GM18907 (cell line): ENCODE data around the gene SCUBE1.

Experiments
- ATAC-seq: cut with Tn5 transposase; IDR thresholded peaks from one replicate; pipeline ENCODE4 v1.9.1; 2021; ENCODE audit warnings: mild to moderate bottlenecking, moderate library complexity; ENCODE audit not compliant: unreplicated experiment

SCUBE1 gene

GRCh38 chr22:43241699-43242386, 101.3 kb downstream of the SCUBE1 start:
- no peak for ATAC-seq

GRCh38 chr22:43241138-43241597, 102.0 kb downstream of the SCUBE1 start:
- no peak for ATAC-seq

- ATAC-seq: no peak
Observed at GRCh38 chr22:43240614-43241013, 102.6 kb downstream of the SCUBE1 start.

- no peak for ATAC-seq
Observed at GRCh38 chr22:43239956-43240355, 103.2 kb downstream of the SCUBE1 start.

GRCh38 chr22:43239193-43239780, 103.9 kb downstream of the SCUBE1 start:
- no peak for ATAC-seq

- no peak for ATAC-seq
Observed at GRCh38 chr22:43238526-43239006, 104.6 kb downstream of the SCUBE1 start.

- ATAC-seq: no peak
Observed at GRCh38 chr22:43237280-43237679, 105.9 kb downstream of the SCUBE1 start.

- no peak for ATAC-seq
Observed at GRCh38 chr22:43236411-43237166, 106.6 kb downstream of the SCUBE1 start.

- ATAC-seq: no peak
Observed at GRCh38 chr22:43235445-43236409, 107.4 kb downstream of the SCUBE1 start.

- ATAC-seq: no peak
Observed at GRCh38 chr22:43234264-43234988, 108.7 kb downstream of the SCUBE1 start.

- ATAC-seq: no peak
Observed at GRCh38 chr22:43233529-43233928, 109.6 kb downstream of the SCUBE1 start.

- no peak for ATAC-seq
Observed at GRCh38 chr22:43232445-43232844, 110.7 kb downstream of the SCUBE1 start.

- ATAC-seq: no peak
Observed at GRCh38 chr22:43231724-43232034, 111.5 kb downstream of the SCUBE1 start.

- ATAC-seq: no peak
Observed at GRCh38 chr22:43230971-43231723, 112.0 kb downstream of the SCUBE1 start.

- no peak for ATAC-seq
Observed at GRCh38 chr22:43230571-43230970, 112.6 kb downstream of the SCUBE1 start.

GRCh38 chr22:43228863-43229262, 114.3 kb downstream of the SCUBE1 start:
- no peak for ATAC-seq

- ATAC-seq: no peak
Observed at GRCh38 chr22:43228330-43228729, 114.8 kb downstream of the SCUBE1 start.

GRCh38 chr22:43227239-43227630, 115.9 kb downstream of the SCUBE1 start:
- no peak for ATAC-seq
